Measurements from ENCODE around the gene CCDC3.

Gene CCDC3

GRCh38 chr10:12978891-12979290 lies 22.6 kb downstream of the CCDC3 start:
- Histone ChIP-seq H3K27me3 (ENCODE audit: insufficient read depth, poor library complexity, severe bottlenecking) (no peaks in the 10 kb centered on the region), H3K27ac (replicated peaks) (no peak overlapping the region), H3K4me3 (replicated peaks; ENCODE audit: insufficient read depth, low read length) (no peak overlapping the region)
- DNase-seq (ENCODE audit: low read depth in 1 of 2, low spot score in 1 of 2) = no peak
- TF ChIP-seq CTCF (IDR thresholded peaks at IDR 0.05; ENCODE audit: insufficient read depth, low read length) (no peak), SPI1 (IDR thresholded peaks at IDR 0.05; ENCODE audit: borderline replicate concordance, low read depth) (no peak), POLR2AphosphoS5 (IDR thresholded peaks at IDR 0.05; ENCODE audit: low read depth) (no peak), GABPA (IDR thresholded peaks at IDR 0.05; ENCODE audit: low read depth) (no peak)
- TF ChIP-seq, protein P1, sequence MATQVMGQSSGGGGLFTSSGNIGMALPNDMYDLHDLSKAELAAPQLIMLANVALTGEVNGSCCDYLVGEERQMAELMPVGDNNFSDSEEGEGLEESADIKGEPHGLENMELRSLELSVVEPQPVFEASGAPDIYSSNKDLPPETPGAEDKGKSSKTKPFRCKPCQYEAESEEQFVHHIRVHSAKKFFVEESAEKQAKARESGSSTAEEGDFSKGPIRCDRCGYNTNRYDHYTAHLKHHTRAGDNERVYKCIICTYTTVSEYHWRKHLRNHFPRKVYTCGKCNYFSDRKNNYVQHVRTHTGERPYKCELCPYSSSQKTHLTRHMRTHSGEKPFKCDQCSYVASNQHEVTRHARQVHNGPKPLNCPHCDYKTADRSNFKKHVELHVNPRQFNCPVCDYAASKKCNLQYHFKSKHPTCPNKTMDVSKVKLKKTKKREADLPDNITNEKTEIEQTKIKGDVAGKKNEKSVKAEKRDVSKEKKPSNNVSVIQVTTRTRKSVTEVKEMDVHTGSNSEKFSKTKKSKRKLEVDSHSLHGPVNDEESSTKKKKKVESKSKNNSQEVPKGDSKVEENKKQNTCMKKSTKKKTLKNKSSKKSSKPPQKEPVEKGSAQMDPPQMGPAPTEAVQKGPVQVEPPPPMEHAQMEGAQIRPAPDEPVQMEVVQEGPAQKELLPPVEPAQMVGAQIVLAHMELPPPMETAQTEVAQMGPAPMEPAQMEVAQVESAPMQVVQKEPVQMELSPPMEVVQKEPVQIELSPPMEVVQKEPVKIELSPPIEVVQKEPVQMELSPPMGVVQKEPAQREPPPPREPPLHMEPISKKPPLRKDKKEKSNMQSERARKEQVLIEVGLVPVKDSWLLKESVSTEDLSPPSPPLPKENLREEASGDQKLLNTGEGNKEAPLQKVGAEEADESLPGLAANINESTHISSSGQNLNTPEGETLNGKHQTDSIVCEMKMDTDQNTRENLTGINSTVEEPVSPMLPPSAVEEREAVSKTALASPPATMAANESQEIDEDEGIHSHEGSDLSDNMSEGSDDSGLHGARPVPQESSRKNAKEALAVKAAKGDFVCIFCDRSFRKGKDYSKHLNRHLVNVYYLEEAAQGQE (IDR thresholded peaks at IDR 0.05; ENCODE audit: insufficient replicate concordance, low read depth) = no peak

DNA sequence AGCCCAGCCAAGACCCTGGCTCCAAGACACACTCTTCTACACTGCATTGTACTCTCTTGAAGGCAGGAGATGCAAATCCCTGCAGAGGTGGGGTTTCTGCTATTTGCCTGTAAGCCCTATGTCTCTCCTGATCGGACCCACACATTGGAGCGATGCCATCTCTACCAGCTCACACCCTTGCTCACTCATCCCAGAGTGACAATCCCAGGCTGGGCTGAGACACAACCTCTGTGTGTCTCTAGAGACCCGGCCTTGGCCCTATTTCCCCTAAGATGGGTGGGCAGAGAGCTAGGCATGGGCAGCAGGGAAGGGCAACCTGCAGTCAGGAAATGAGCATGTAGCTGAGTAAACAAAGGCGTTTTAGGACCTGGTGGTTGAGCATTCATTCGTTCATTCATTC lies 25.6 kb downstream of the CCDC3 start:
- Histone ChIP-seq H3K27ac (replicated peaks) (no peak overlapping the region), H3K4me3 (replicated peaks; ENCODE audit: insufficient read depth, low read length) (no peak overlapping the region), H3K27me3 (ENCODE audit: insufficient read depth, poor library complexity, severe bottlenecking) (no peaks in the 10 kb centered on the region)
- no peak for DNase-seq (ENCODE audit: low read depth in 1 of 2, low spot score in 1 of 2)
- TF ChIP-seq POLR2AphosphoS5 (IDR thresholded peaks at IDR 0.05; ENCODE audit: low read depth) = no peak

GRCh38 chr10:12975266-12975665 lies 26.2 kb downstream of the CCDC3 start:
- Histone ChIP-seq H3K4me3 (replicated peaks; ENCODE audit: insufficient read depth, low read length) (no peak overlapping the region), H3K27ac (replicated peaks) (no peak overlapping the region), H3K27me3 (ENCODE audit: insufficient read depth, poor library complexity, severe bottlenecking) (no peaks in the 10 kb centered on the region)
- TF ChIP-seq SPI1 (IDR thresholded peaks at IDR 0.05; ENCODE audit: borderline replicate concordance, low read depth) = no peak
- TF ChIP-seq CTCF (IDR thresholded peaks at IDR 0.05; ENCODE audit: insufficient read depth, low read length) = no peak
- no peak for DNase-seq (ENCODE audit: low read depth in 1 of 2, low spot score in 1 of 2)

- no peaks in the 10 kb centered on the region for H3K27me3 ChIP-seq (ENCODE audit: insufficient read depth, poor library complexity, severe bottlenecking)
- TF ChIP-seq POLR2AphosphoS5 (IDR thresholded peaks at IDR 0.05; ENCODE audit: low read depth) (no peak), SPI1 (IDR thresholded peaks at IDR 0.05; ENCODE audit: borderline replicate concordance, low read depth) (no peak), CTCF (IDR thresholded peaks at IDR 0.05; ENCODE audit: insufficient read depth, low read length) (no peak), GABPA (IDR thresholded peaks at IDR 0.05; ENCODE audit: low read depth) (no peak)
- TF ChIP-seq, protein P1 (IDR thresholded peaks at IDR 0.05; ENCODE audit: insufficient replicate concordance, low read depth) = no peak
- DNase-seq (ENCODE audit: low read depth in 1 of 2, low spot score in 1 of 2) = no peak
These were observed 26.9 kb downstream of the CCDC3 start for GRCh38 chr10:12974491-12975199.

More at GRCh38 chr10:12974491-12975199, 26.9 kb downstream of the CCDC3 start:
- no peak overlapping the region for H3K4me3 ChIP-seq (replicated peaks; ENCODE audit: insufficient read depth, low read length)
- no peak overlapping the region for H3K27ac ChIP-seq (replicated peaks)

Measured in HL-60 (cell line).